Fibroblast of lung (primary cell): ENCODE measurements around the gene KRT2. TPM values are rescaled to one million over a fixed set of nuclear protein-coding genes. Genes with fewer than 3 reads are reported as not detected.

Experiments
- DNase-seq, 2 donors: peaks; one replicate each; pipeline versions ENCODE4 v3.0.0 to v3.0.0-alpha.2; 2010; ENCODE audit warnings: low read depth in 2 of 2
- H2AFZ ChIP-seq: 2 replicates; pipeline ENCODE4 v1.5.1; 2012; ENCODE audit warnings: low read length, control low read depth, inconsistent platforms
- H3K27ac ChIP-seq: 2 replicates; pipeline ENCODE4 v1.5.1; 2011; ENCODE audit warnings: low read length, control low read depth; ENCODE audit not compliant: insufficient read depth
- H3K27me3 ChIP-seq: 2 replicates; pipeline ENCODE4 v1.5.1; 2011; ENCODE audit warnings: mild to moderate bottlenecking, low read length; ENCODE audit not compliant: control insufficient read depth, insufficient read depth
- H3K36me3 ChIP-seq: 2 replicates; pipeline ENCODE4 v1.5.1; 2011; ENCODE audit warnings: low read length; ENCODE audit not compliant: control insufficient read depth, insufficient read depth
- H3K4me1 ChIP-seq: 2 replicates; pipeline ENCODE4 v1.5.1; 2011; ENCODE audit warnings: low read length; ENCODE audit not compliant: control insufficient read depth, insufficient read depth; ENCODE audit errors: extremely low read depth
- H3K4me2 ChIP-seq: 2 replicates; pipeline ENCODE4 v1.5.1; 2011; ENCODE audit warnings: low read length, control low read depth; ENCODE audit not compliant: insufficient read depth; ENCODE audit errors: extremely low read depth
- H3K4me3 ChIP-seq, 4 experiments: fragments of 200-600 bp in 1 of 4; sonication (generic) in 1 of 4; replicated peaks in 1 of 4; 2 replicates each; pipeline ENCODE4 v1.5.1; 2011 to 2016; ENCODE audit warnings: low read length in 4 of 4, low read depth in 3 of 4, mild to moderate bottlenecking in 3 of 4, control low read depth in 2 of 4, inconsistent platforms in 1 of 4, mixed read lengths in 1 of 4; ENCODE audit not compliant: insufficient read depth in 1 of 4; ENCODE audit errors: control extremely low read depth in 1 of 4
- H3K79me2 ChIP-seq: 2 replicates; pipeline ENCODE4 v1.5.1; 2012; ENCODE audit warnings: mild to moderate bottlenecking, low read length, inconsistent platforms; ENCODE audit not compliant: control insufficient read depth, insufficient read depth
- H3K9ac ChIP-seq: 2 replicates; pipeline ENCODE4 v1.5.1; 2011; ENCODE audit warnings: mild to moderate bottlenecking, low read length, control low read depth; ENCODE audit not compliant: insufficient read depth
- H3K9me3 ChIP-seq: 2 replicates; pipeline ENCODE4 v1.5.1; 2012; ENCODE audit warnings: low read depth, low read length; ENCODE audit not compliant: control insufficient read depth, insufficient read depth
- H4K20me1 ChIP-seq: 2 replicates; pipeline ENCODE4 v1.5.1; 2011; ENCODE audit warnings: low read length; ENCODE audit not compliant: control insufficient read depth, insufficient read depth; ENCODE audit errors: extremely low read depth
- EZH2 ChIP-seq: IDR thresholded peaks from 2 replicates; pipeline ENCODE4 v1.5.1; 2012; ENCODE audit warnings: low read length, control low read depth, mild to moderate bottlenecking; ENCODE audit errors: missing control alignments
- polyA plus RNA-seq, 2 donors: library from polyadenylated mRNA; depleted of rRNA in 1 of 2; stranded (reverse) in 1 of 2; unstranded in 1 of 2; fragments of >200 nt; gene quantifications; 2 replicates each; pipeline ENCODE4 v1.2.1, GENCODE V29; 2011 to 2012; ENCODE audit warnings: missing spikeins in 1 of 2
- total RNA-seq: library from RNA; depleted of rRNA; stranded (reverse); fragments of >200 nt; gene quantifications from 2 replicates; pipeline ENCODE4 v1.2.1, GENCODE V29; 2014
- TF ChIP-seq, protein P1 (sequence below), 2 donors: IDR thresholded peaks in 1 of 2; conservative IDR thresholded peaks in 1 of 2; 1 replicate in 1 of 2; 2 replicates in 1 of 2; pipeline ENCODE4 v1.5.1; 2011 to 2012; ENCODE audit warnings: low read length in 2 of 2, control low read depth in 1 of 2, inconsistent platforms in 1 of 2, low read depth in 1 of 2, mild to moderate bottlenecking in 1 of 2

Gene KRT2
- total and polyA plus RNA-seq, 2 donors (not counting 1 experiment from before 2014, with no cell fraction given): not detected

DNA sequence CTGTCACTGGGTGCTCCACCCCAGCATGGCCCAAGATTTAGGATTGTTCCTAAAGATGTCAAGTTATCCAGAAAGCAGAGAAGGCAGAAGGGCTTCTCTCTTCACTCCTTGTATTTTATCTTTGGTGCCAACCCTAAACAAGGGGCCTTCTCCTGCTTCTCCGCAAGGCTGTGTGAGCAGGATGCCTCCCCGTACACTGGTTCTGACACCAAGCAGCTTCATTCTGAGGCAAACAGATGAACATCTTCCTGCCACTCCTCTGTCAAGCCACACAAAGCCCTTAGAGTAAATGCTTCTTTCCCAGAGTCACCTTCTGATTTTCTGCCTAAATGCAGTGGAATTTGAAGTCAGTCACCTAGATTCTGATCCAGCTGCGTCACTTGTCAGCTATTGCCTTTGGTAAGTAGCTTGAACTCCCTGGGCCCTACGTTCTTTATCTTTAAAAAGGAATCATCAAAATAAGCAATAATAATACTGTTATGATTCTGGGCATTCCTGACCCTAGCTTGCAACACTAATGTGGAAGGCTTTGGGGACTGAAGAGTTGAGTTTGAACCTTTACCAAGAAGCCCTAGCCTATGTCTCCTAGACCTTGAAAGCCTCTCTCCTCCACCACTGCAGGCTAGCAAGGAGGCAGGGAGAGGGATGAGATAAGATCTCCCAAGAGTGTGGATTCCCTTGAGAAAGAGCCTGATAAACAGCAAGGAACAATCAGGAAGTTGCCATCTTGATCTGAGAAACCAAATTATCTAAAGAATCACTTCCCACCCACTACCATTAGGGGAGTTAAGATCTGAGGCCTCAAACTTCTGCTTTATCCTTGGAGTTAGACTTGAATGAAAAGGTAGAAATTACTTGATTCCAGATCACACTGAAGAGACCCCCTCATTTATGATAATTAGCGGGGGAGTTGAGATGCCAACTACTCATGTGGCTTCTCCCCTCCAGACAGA is 39.3 kb downstream of the KRT2 start:
- Histone ChIP-seq H3K9ac (no peak overlapping the region), H4K20me1 (peaks cover 2% of the 10 kb centered on the region), H3K4me3 (no peak overlapping the region), H3K4me2 (no peak overlapping the region), H3K27me3 (peaks cover 3% of the 10 kb centered on the region), H2AFZ (no peak overlapping the region), H3K9me3 (no peaks in the 10 kb centered on the region), H3K4me1 (no peaks in the 10 kb centered on the region), H3K79me2 (no peaks in the 10 kb centered on the region), H3K36me3 (no peaks in the 10 kb centered on the region), H3K27ac (no peak overlapping the region)
- no peak for DNase-seq
- TF ChIP-seq, protein P1, sequence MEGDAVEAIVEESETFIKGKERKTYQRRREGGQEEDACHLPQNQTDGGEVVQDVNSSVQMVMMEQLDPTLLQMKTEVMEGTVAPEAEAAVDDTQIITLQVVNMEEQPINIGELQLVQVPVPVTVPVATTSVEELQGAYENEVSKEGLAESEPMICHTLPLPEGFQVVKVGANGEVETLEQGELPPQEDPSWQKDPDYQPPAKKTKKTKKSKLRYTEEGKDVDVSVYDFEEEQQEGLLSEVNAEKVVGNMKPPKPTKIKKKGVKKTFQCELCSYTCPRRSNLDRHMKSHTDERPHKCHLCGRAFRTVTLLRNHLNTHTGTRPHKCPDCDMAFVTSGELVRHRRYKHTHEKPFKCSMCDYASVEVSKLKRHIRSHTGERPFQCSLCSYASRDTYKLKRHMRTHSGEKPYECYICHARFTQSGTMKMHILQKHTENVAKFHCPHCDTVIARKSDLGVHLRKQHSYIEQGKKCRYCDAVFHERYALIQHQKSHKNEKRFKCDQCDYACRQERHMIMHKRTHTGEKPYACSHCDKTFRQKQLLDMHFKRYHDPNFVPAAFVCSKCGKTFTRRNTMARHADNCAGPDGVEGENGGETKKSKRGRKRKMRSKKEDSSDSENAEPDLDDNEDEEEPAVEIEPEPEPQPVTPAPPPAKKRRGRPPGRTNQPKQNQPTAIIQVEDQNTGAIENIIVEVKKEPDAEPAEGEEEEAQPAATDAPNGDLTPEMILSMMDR (conservative IDR thresholded peaks at IDR 0.05 in 1 of 2, IDR thresholded peaks at IDR 0.05 in 1 of 2; ENCODE audit: low read depth in 1 of 2, low read length in 2 of 2): no peak
- TF ChIP-seq EZH2: no peak

DNA sequence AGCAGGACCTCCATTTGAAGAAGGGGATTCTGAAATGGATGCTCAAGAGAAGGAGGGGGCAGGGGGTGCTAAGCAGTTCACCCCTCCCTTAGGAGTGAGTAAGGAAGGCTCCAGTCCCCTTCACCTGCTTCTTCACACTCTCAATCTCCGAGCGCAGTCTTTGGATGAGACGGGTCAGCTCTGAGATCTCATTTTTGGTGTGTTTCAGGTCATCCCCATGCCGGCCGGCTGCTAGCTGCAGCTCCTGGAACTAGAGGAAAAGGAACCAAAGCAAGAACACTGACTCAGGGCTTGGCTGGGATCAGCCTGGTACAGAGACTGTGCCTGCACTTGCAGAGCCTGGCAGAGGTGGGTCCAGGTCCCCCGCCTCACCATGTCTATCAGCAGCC is 40.9 kb downstream of the KRT2 start:
- Histone ChIP-seq H3K4me1 (no peaks in the 10 kb centered on the region), H3K4me3 (no peak overlapping the region), H3K9me3 (no peaks in the 10 kb centered on the region), H3K27ac (no peak overlapping the region), H2AFZ (no peak overlapping the region), H3K36me3 (no peaks in the 10 kb centered on the region), H4K20me1 (peaks cover 2% of the 10 kb centered on the region), H3K9ac (no peak overlapping the region), H3K79me2 (no peaks in the 10 kb centered on the region), H3K4me2 (no peak overlapping the region), H3K27me3 (peaks cover 3% of the 10 kb centered on the region)
- DNase-seq: no peak
- TF ChIP-seq, protein P1 (conservative IDR thresholded peaks at IDR 0.05 in 1 of 2, IDR thresholded peaks at IDR 0.05 in 1 of 2; ENCODE audit: low read depth in 1 of 2, low read length in 2 of 2): no peak
- TF ChIP-seq EZH2: no peak

DNA sequence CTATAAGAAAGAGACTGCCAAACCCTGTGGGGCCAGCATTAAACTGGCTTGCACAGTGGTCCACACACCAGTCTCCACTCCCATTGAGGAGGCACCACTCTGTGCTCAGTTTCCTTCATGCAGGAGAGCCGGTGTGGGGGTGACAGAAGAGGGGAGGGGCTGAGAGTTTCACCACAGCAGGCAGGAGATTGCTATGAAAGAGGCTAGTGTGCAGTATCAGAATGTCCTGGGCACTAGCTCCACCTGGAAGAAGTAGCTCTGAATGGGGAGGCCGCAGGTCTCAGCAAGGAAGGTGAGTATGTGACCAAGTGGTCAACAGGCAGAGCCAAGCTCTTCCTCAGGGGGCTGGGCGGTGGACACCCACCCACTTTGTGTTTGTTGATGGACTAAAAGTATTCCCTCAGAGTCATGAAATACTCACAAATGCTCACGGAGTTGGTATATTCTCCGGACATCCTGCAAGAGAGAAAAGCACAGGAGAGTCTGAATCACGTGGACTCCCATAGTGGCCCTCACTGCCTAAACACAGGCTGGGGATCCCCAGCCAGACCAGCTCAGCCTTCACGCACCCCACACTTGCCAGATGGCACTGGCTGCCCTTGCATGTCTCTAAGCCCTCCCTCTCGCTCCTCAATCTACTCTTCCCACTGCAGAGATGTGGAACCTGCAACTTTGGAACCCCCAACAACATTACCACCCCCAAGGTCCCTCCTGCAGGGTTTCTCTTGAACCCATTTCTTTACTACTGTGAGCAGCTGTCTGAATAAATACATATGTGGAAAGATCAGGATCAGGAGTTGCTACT is 43.0 kb downstream of the KRT2 start:
- Histone ChIP-seq H3K9me3 (no peaks in the 10 kb centered on the region), H3K4me2 (no peak overlapping the region), H3K4me1 (no peaks in the 10 kb centered on the region), H2AFZ (no peak overlapping the region), H3K9ac (no peak overlapping the region), H3K36me3 (no peaks in the 10 kb centered on the region), H3K4me3 (no peak overlapping the region), H4K20me1 (no peaks in the 10 kb centered on the region), H3K27ac (no peak overlapping the region), H3K27me3 (peaks cover 3% of the 10 kb centered on the region), H3K79me2 (no peaks in the 10 kb centered on the region)
- TF ChIP-seq, protein P1 (conservative IDR thresholded peaks at IDR 0.05 in 1 of 2, IDR thresholded peaks at IDR 0.05 in 1 of 2; ENCODE audit: low read depth in 1 of 2, low read length in 2 of 2): no peak
- DNase-seq: no peak
